Measurements from ENCODE around the gene TDP1. TPM values are rescaled to one million over a fixed set of nuclear protein-coding genes. Genes with fewer than 3 reads are reported as not detected.
"Not testable (repeated sequence)": the region's sequence is repeated elsewhere in the genome, so short reads cannot be mapped to it uniquely, and the experiment has no call there.

TDP1 gene
- total RNA-seq, 1 donor from 2014 or later = 23.9 TPM

DNA sequence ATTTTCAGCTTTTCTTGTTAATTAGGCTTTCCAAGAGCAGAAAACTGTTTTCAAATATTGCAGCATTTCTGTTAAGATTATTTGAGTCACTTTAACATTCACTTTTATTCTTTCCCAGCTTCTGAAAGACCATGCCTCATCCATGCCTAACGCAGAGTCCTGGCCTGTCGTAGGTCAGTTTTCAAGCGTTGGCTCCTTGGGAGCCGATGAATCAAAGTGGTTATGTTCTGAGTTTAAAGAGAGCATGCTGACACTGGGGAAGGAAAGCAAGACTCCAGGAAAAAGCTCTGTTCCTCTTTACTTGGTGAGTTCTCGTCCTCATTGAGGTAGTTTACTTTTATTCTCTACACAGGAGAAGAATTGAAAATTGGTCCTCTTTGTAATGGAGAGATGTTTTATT, 33.1 kb downstream of the TDP1 start:
- no peak for DNase-seq (ENCODE audit: low read depth)

DNA sequence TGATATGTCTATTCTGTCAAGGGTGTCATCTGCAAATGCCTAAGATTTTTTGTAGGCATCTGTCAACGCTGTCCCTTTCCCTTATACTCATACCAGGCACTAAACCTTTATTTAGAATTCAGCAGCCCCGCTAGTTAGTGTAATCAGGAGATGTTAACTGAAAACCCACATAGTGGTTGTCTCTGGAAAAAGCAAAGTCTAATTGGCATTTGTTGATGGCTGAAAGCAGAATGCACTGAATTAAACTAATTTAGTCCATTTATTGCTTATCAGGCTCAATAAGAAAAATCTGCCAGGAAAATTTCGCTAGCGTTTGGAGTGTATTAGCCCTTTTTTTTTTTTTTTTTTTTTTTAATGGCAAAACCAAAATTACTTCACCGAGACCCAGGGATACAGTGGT, 34.5 kb downstream of the TDP1 start:
- no peak for DNase-seq (ENCODE audit: low read depth)

DNA sequence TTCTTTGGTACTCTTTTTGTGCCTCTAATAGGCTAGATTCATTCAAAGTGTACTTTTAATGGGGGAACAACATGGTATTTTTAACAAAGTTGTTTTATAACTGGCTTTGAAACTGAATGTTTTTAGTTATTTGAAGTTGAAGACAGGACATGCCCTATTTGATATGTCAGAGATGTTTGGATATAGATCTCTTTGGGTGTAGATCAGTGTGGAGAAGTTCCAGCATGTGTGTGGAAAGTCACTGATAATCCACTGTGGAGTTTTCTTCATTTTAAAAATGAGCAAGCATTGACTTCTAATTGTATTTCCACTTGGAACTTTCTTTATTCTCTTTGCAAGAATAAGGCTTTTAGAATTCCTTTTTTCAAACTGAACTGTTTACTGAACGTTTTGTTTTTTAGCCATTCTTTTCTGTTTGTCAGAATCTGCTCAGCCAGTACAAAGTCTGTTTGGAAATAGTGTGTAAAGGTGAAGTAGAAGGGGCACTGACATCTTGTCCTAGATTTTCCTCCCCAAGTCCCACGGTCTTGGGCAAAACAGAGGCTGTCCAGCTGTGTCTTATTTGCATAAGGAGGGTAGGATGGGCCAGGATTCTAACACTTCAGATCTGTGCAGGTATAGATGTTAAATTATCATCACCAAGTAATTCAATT, 35.0 kb downstream of the TDP1 start:
- no peak for DNase-seq (ENCODE audit: low read depth)

DNA sequence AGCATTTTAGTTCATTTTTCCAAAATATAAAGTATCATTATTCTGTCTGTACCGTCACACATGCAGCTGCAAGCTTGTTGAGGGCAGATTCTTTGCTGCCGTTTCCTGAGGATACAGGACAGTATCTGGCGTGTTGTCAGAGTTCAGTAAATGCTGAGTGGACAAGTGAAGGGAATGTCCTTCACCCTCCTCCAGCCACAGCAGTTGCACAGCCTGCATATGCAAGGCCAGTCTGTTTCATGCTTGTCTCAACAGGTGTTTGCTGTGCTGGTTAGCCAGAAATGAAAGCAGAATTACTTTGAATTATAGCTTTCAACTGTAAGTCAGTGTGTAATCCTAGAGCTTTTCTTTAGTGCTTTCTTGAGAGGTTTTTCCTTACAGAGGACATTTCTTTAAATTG, 36.5 kb downstream of the TDP1 start:
- peak; percentile 74 for DNase-seq (ENCODE audit: low read depth)

DNA sequence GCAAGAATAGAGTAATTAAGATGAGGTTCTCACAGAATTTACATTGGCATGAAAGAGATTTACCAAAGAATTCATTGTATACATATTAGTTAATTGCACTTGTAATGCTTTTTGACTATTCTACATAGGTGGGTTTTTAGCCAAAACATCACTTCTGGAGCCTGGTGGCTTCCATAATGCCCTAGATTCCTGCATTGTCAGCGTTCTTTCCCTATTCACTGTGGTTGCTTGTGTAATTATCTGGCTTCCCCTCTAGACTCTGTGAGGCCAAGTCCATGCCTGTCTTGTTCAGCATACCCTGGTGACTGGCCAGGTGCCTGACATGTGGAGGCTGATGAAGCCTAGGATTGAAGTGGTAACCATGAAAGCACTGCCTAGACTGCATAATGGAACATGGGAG, 41.2 kb downstream of the TDP1 start:
- DNase-seq (ENCODE audit: low read depth) = no peak

DNA sequence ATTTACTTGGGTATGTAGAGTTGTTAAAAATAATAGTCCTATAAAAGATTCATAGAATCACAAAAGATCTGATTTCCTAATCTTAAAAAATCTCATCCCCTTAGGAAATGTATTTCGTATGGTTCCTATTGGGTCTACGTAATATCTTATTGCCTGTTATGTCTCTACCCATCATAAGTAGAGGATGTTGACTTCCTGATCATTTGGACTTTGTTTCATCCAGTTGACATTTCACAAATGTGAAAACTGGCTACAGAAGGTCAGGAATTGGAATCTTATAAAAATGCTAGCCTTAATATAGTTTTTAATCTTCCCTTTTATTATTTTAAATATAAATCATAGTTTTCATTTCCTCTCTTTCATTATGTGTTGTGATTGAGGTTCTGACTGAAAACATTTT, 45.2 kb downstream of the TDP1 start:
- no peak for DNase-seq (ENCODE audit: low read depth)

DNA sequence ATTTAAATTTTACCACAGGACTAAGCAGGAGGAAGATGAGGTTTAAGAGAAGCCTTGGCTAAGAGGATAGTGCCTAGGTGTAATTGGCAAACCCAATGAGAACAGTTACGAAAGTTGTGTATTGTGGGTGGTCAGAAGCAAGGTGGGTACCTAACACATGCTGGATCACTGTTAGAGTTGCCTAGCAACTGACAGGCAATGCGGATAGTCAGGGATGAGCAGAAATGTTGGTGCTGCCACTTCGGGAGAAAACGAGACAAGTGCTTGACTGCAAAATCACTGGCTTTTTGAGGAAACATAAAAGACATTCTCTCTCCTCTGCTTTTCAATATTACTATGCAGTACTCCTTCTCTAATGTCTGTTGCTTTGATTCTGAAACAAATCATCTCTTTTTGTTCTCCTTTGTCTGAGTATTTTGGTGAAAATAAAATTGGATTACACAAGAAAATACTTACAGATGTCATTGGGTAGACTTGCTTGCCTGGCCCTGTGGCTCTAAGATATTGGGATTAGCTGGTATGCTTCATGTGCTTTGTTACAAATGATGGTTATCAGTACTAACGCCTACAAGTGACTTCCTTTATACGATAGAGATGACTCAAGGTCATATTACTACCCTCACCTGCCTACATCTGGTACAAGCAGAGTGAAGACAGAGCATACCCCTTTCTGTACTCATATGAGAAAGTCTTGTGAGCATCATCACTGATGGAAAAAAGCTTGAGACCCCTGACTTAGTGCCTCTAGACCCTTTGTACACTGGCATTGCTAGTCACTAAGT, 48.0 kb downstream of the TDP1 start:
- no peak for DNase-seq (ENCODE audit: low read depth)

DNA sequence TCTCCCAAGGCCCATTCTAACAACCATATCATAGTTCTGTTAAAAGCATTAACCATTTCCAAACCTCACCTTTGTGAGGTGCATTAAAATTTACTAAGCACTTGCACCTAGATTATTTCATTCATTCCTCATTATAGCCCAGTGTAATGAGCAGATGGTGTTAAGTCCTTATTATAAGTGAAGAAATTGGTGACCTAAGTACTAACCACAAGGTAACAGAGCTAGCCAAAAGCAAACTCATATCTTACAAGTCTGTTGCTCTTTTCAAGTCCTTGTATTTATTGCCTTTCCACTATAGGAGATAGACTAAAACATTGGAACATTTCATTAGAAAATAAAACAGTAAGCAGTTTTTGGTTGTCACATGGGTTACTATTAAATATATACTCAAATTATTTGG, 49.7 kb downstream of the TDP1 start:
- no peak for DNase-seq (ENCODE audit: low read depth)

DNA sequence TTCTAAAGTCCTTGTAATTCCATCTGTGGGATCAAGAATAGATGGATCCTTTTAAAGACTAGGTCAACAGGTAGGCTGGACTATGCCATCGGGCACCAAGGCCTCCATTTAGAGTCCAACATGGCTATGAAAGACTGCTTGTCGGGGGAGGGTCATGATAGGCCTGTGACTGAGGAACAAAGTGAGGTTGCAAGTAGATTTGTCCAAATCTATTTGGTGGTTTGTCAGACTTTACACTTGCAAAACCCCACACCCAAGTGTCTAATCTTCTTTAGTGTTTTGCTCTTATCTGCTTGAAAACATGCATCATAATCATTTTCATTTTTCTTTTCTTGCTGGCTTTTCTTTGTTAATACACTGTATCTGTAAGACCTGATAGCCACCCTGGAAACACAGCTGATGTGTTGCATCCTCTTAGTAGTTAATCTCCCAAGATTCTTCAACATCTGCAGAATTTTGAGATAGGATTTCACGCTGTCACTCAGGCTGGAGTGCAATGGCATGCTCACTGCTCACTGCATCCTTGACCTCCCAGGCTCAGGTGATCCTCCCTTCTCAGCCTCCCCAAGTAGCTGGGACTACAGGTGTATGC, 50.3 kb downstream of the TDP1 start:
- DNase-seq (ENCODE audit: low read depth) = no peak

DNA sequence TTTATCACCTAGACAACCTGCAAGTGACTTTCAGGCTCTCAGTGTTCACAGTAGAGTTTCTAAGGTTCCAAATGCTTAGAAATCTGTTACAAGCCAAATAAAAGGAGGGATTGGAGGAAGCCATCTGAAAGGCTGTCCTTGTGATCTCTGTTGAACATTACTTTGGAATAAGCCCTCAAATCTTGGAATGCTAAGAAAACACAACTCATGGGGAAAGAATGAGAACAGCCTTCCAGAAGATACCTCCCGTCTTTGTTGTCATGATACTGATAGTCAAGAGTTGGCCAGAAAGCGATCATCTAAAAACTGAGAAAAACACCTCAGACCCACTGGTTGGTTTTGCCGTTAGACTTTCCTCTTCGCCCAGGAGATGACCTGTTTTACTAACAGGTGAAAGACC, 61.6 kb downstream of the TDP1 start:
- no peak for DNase-seq (ENCODE audit: low read depth)

DNA sequence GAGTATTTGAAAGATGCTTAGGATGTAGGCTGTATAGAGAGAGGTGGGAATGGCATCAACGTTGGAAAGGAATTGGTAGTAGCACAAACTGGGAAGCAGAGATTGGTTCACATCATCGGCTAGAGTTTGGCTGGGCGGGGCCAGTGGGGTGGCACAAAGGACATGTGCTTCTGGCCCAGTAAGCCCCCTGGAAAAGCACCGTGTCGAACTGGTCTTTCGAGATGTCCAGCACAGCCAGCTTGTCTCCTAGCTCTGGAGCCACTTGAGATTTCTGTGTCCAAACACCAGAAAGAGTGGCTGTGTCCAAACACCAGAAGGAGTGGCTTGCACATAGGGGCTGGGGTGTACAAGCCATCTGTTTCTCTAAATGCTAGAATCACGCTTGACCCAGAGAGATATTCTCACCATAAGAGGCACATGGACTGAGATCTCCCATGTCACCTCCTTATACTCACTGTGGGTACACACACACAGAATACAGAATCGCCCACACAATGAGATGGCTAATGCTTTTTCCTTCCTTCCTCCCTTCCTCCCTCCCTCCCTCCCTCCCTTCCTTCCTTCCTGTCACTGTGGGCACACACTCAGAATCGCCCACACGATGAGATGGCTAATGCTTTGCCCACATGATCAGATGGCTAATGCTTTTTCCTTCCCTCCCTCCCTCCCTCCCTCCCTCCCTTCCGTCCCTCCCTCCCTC, 64.2 kb downstream of the TDP1 start:
- DNase-seq (ENCODE audit: low read depth) = no peak

DNA sequence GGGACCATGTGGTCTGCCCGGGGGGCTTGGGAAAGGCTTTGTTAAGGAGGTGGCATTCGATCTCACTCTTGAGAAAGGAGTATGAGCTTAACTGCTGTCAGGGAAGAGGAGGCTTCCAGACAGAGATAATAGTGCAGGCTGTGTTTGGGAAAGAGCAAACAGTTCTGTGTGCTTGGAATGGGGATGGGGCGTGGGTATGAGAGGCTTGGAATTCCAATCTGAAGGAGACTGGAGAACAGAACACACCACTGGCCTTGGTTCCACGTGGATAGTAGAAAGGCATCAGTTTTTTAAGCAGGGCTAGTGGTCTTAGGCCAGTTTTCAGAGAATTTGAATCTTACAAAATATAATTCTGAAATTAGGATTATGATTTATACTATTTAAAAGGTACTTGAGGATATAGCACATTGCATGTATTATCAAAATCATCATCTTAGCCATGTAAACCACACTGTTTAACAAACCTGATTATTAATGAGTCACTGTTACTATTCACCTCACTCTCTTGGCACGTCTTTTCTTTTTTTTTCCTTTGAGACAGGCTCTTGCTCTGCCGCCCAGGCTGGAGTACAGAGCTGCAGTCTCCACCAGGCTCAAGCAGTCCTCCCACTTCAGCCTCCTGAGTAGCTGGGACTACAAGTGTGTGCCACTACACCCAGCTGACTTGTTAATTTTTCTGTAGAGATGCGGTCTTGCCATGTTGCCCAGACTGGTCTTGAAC, 67.6 kb downstream of the TDP1 start:
- DNase-seq (ENCODE audit: low read depth) = no peak

DNA sequence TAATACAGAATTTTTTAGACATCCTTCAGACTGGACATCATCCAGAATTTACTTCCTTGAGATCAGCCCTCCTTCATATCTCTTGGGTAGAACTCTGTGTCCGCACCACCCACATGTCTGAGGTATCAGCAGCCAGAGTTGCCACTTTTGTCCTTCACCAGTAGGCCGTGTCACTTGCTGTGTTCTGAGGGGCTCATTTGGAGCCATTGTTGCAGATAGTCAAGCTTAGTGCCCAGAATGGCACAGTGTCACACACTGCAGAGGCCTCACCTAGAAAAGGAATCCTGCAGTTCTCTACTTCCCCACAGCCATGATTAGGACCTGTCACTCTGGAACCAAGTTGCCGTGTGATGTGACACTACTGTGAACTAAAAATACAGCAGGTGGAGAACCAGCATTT, 69.2 kb downstream of the TDP1 start:
- DNase-seq (ENCODE audit: low read depth) = no peak

DNA sequence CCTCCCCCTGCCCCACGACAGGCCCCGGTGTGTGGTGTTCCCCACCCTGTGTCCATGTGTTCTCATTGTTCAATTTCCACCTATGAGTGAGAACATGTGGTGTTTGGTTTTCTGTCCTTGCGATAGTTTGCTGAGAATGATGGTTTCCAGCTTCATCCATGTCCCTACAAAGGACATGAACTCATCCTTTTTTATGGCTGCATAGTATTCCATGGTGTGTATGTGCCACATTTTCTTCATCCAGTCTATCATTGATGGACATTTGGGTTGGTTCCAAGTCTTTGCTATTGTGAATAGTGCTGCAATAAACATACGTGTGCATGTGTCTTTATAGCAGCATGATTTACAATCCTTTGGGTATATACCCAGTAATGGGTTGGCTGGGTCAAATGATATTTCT, 70.9 kb downstream of the TDP1 start:
- DNase-seq (ENCODE audit: low read depth) = not testable (repeated sequence)

DNA sequence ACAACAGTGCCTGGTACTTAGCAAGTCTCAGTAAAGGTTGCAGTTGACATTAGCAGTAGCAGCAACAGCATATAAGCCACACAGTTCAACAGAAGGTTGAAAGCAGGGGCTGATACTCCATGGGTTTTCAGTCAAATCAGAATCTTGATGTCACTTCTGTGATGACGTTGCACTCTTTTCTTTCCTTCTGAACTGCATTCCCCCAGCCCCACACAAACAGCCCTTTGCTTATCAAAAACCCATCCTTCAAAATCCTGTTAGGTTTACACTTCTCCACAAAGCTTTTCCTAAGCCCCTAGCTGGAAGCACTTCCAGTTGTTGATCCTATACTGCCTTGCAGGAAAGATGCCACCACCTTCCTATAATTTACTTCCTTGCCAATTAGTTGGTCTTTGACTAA, 72.1 kb downstream of the TDP1 start:
- no peak for DNase-seq (ENCODE audit: low read depth)

DNA sequence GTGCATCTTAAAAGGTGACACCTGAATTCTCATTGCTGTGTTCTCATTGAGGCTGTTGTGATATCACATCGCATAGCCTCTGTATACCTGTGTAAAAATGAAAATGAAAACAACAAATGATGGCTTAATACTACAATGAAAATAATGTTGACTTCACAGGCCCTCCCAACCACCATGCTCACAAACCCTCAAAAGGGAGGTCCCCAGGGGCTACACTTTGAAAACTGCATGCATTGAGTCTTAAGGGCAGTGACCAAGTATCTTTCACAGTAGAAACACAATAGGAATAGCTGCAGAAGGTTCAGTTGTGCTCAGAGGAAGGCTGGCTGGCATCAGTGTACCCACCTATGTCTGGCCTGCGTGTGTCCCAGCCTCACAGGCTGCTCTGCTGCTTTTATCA, 78.4 kb downstream of the TDP1 start:
- DNase-seq (ENCODE audit: low read depth) = no peak

DNA sequence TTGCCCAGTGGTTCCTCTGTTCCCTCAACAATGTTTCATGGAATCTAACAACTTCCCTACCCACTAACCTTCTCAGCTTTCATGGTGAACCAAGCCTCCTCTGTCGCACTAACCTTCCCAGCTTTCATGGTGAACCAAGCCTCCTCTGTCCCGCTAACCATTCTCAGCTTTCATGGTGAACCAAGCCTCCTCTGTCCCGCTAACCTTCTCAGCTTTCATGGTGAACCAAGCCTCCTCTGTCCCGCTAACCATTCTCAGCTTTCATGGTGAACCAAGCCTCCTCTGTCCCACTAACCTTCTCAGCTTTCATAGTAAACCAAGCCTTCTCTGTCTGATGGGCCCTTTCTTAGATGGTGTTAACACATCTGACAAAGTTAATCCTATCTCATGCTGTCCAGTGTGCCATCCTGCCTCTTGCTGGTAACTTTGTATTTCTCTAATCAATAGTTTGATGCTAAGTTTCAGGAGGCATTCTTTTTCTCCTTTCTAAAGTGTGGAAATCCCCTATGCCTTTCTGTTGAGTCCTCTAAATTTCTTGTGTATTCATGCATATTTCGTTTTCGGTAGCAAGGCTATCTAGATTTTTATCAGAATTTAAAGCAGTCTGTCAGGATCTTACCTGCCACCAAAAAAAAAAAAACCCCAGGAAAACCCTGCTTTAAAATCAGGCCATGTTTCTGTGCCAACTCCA, 79.3 kb downstream of the TDP1 start:
- no peak for DNase-seq (ENCODE audit: low read depth)

DNA sequence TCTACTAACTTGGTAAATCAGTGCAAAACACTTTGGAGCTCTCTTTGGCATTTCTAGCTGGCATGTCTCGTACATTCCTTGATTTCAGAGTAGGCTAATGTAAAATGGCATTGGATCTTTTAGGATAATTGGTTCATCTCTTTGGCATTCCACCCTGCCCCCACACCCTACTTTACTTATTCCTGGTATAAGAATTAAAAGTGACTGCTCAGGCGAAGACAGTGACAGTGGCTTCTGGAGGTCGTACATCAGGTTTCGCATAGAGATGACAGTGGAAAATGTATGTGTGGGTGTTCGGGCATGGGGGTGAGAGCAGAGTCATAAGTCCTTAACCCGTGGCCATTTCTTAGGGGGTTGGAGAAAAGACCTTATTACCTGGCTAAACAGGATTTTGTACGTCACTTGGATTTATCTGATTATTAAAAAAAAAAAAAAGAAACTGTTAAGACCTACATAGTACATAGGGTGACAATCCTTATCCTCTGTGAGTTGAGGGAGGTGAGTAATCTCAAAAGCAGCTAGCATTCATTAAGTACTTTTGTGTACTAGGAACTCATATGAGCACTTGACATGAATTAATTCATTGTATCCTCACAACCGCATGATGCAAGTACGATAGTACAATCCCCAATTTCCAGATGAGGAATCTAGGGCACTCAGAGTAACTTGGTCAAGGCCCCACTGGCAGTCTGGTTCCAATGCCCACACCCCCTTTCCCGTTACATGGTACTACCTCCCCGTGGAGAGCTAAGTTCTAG, 83.7 kb downstream of the TDP1 start:
- DNase-seq (ENCODE audit: low read depth) = no peak

DNA sequence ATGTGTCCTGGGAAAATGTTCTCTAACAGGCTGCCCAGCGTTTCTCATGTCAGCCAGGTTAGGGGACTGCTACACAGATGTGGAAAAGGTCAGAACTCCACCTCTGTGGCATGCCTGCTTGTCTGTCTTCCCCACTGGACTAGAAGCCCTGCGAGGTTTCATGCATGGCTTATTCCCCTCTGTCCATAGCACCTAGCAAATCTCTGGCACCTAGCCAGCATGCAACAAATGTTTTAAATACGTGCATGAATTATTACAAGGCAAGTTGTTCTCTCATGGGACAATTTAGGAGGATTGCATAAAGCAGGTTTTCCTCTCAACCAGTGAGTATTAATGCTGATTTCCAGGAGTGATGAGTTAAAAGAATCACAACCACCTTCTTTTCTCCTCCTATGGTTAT, 84.7 kb downstream of the TDP1 start:
- peak; percentile 28 for DNase-seq (ENCODE audit: low read depth)
